GM12864 (cell line): ENCODE measurements around the gene RAI1.

Source experiments
- DNase-seq: peaks from one replicate; pipeline ENCODE4 v3.0.0-alpha.2; 2011; ENCODE audit warnings: low read depth
- H3K4me3 ChIP-seq: 2 replicates; pipeline ENCODE4 v1.5.1; 2011; ENCODE audit warnings: mild to moderate bottlenecking, low read depth, low read length, control low read depth
- TF ChIP-seq, protein P1 (sequence below): IDR thresholded peaks from 2 replicates; pipeline ENCODE4 v1.5.1; 2011; ENCODE audit warnings: low read depth, mild to moderate bottlenecking, moderate library complexity, low read length, control low read depth, inconsistent platforms; ENCODE audit errors: missing control alignments

Gene RAI1

DNA sequence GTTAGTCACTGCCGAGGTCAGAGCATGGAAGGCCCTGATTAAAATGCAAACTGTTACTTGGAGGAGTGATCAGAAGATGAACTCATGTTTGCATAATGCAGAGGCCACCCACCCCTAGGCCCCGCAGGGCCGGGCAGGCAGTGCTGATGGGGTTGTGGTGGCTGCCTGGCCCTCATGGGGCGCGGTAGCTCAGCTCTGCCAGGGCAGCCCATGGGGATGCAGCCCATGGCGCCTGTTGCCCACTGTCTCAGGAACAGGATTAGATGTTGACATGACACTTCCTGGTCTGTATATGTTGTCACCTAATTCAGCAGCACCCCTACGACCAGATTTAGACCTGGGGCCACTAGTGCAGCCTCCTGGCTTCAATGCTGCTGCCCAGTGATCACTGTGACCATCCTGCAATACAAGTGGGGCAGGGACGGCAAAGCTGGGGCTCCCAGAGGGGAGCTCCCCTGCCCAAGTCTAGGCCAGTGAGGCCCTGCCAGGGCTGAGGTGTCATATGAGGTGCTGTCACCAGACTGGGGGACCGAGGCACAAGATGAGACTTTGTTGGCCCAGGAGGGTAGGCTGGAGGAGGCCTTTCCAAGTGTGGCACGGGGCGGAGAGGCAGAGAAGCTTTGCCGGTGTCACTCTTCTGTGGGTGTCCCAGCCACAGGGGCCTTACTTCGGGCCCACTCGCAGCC, 49.1 kb downstream of the RAI1 start:
- TF ChIP-seq, protein P1, sequence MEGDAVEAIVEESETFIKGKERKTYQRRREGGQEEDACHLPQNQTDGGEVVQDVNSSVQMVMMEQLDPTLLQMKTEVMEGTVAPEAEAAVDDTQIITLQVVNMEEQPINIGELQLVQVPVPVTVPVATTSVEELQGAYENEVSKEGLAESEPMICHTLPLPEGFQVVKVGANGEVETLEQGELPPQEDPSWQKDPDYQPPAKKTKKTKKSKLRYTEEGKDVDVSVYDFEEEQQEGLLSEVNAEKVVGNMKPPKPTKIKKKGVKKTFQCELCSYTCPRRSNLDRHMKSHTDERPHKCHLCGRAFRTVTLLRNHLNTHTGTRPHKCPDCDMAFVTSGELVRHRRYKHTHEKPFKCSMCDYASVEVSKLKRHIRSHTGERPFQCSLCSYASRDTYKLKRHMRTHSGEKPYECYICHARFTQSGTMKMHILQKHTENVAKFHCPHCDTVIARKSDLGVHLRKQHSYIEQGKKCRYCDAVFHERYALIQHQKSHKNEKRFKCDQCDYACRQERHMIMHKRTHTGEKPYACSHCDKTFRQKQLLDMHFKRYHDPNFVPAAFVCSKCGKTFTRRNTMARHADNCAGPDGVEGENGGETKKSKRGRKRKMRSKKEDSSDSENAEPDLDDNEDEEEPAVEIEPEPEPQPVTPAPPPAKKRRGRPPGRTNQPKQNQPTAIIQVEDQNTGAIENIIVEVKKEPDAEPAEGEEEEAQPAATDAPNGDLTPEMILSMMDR, result no peak
- DNase-seq, result no peak
- no peak overlapping the region for H3K4me3 ChIP-seq

DNA sequence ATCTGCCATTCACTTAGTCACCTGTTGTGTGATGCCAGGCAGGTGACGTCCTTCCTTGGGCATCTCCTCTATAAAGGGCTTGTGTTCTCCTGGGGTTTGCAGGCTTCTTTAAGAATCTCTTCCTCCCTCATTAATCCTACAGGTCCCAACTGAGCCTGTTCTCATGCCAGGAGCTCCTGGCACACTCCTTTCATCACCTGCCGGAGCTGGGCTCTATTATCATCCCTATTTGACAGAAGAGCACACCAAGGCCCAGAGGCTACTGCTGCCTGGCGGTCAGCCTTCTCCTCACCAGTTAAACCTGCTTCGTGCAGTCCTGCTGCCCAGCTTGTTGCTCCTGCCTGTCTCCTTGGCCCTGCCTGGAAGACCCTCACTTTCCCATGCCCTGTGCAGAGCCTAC, 51.2 kb downstream of the RAI1 start:
- no peak for DNase-seq
- H3K4me3 ChIP-seq, result no peak overlapping the region
- TF ChIP-seq, protein P1, result no peak

DNA sequence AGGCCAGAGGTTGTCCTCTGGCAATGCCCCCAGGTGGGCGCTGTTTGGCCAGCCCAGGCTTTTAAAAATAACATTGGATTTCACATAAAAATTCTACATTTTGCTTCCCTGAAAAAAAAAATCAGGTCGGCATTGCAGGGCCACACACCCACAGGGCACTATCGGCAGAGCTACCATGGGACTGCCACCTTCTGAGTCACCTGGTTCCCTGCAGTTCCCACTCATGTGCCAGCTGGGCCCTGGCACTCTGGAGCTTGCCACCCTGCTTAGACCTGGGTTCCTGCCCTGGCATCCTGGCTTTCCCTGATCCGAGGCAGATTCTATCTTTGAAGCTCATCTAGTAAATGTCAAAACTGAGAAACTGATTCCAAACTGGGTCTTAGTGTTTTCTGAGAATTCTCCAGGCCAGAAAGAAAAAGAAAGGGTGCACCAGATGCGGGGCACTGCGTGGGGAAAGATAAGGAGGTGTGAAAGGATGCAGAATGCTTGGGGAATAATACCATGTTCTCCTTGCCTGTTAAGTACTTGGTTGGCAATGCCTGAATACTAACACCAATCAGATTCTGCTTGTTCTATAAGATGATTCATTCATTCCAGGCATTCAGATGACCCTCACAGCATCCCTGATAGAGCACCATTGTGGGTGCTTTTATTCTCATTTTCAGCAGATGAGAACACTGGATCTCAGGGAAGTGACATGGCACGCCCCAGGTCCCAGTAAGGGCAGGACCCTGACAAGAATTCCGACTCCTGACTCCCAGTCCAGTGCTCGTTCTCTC, 51.8 kb downstream of the RAI1 start:
- TF ChIP-seq, protein P1, result no peak
- no peak for DNase-seq
- no peak overlapping the region for H3K4me3 ChIP-seq

DNA sequence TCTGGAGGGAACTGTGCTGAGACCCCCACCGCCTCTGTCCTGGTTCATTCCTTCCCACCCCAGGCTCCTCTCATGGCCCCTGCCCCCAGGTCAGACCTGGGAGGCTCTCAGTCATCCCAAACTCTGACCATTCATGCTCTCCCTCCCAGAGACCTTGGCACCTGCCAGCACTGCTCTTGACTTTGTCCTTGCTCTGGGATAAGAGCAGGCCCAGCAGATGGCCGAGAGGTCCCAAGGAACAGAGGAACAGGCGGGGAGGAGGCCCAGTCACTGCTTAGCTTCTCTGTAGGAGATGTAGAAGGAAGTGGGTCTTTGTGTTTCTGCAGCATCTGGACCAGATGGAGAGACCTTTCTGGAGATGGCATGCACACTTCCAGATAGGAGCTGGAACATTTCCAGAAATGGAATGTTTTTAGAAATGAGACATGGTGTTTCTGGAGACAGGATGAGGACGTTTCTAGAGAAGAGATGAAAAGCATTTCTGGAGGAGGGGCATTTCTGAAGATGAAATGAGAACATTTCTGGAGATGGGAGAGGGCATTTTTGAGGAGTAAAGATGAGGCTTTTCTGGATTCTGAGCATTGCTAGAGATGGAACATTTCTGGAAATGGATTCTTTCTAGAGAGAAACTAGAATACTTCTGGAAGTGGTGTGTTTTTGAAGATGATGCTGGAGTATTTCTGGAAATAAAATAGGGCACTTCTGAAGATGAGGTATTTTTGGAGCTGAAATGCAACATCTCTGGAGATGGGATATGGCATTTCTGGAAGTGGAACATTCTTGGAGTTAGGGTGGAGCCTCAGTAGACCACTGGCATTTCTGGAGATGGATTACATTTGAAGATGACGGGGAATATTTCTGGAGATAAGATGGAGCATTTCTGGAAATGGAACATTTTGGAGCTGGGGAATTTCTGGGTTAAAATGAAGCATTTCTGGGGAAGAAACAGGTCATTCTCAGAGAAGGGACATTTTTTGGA, 55.2 kb downstream of the RAI1 start:
- TF ChIP-seq, protein P1, result no peak
- H3K4me3 ChIP-seq, result no peak overlapping the region
- no peak for DNase-seq

DNA sequence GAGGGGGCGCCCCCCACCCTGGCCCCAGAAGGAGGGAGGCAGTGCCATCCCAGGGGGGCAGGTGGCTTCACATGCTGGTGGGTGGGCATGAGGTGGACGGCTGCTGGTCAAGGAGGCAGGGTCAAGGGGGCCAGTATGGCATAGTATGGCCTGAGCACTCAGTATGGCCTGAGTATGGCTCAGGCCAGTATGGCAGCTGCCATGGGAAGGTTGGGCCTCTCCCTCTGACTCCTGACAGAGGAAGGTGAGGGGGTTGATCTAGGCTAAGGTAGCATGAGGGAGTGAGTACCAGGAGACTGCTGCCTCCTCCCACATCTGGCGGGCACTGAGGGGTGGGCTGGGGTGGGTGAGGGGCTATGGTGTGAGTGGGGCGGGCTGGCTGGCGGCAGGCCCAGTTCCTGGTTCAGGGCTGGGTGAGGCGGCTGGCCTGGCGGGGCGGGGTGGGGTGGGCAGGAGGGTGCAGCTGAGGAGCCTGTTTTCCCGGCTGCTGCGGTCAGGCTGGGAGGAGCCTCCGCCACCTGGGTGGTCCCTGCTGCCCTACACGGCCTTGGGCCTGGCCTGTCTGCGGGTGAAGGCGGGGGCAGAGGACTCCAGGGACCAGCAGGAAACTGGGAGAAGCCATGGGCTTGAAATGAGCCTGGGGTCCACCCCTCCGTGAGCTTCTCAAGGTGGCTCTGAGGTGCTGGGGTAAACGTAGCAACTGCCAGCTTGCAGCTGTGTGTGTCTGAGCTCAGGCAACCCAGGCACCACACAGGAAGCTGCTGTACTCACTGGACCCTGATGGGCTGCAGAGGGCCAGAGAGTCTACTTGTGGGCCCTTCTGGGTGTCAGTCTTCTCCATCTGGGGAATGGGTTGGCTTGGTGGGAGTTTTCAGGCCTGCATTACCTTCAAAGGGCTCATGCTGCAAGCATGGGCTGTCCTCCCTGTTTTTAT, 57.0 kb downstream of the RAI1 start:
- no peak overlapping the region for H3K4me3 ChIP-seq
- DNase-seq, result no peak
- TF ChIP-seq, protein P1, result no peak

DNA sequence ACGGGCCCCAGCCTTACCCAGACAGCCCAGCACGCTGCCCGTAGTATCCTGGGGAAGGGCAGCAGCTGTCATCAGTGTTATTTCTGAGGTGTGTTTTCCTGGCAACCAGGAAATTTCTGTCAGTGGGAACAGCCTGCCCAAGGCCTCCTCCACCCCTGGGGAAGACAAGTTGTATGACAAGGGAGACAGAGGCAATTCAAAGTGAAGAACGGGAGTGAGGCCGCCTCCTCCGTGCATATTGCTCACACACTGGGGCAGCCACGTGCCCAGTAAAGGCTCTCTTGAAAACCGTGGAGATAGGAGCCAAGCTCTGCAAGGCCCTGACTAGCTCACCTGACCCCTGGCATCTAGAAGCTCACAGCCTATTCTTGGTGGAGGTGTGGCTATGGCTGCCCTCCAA, 57.6 kb downstream of the RAI1 start:
- DNase-seq, result no peak
- no peak overlapping the region for H3K4me3 ChIP-seq
- TF ChIP-seq, protein P1, result no peak
